ENCODE data around the gene KIAA1958. TPM values are rescaled to one million over a fixed set of nuclear protein-coding genes. Genes with fewer than 3 reads are reported as not detected.

Gene KIAA1958
- total and polyA plus RNA-seq, 2 donors (not counting 1 experiment from before 2014, with no cell fraction given), result 2.4 to 15.3 TPM

GRCh38 chr9:112531666-112532282 lies 45.1 kb downstream of the KIAA1958 start:
- Histone ChIP-seq H3K4me1 (ENCODE audit: control insufficient read depth in 2 of 2, insufficient read depth in 2 of 2, low read length in 2 of 2) (no peaks in the 10 kb centered on the region), H2AFZ (ENCODE audit: insufficient read depth, low read depth, low read length, poor library complexity, severe bottlenecking) (no peak overlapping the region), H3K4me2 (replicated peaks; ENCODE audit: low read depth, low read length, poor library complexity, severe bottlenecking) (no peak overlapping the region), H3K9ac (ENCODE audit: low read length) (no peak overlapping the region), H3K27me3 (replicated peaks in 1 of 4; ENCODE audit: control extremely low read depth in 1 of 4, control insufficient read depth in 3 of 4, insufficient read depth in 4 of 4, low read length in 3 of 4) (no peaks in the 10 kb centered on the region), H3K79me2 (ENCODE audit: control insufficient read depth, insufficient read depth, low read length) (peaks cover 9% of the 10 kb centered on the region), H3K36me3 (replicated peaks in 1 of 2; ENCODE audit: control extremely low read depth in 1 of 2, control insufficient read depth in 1 of 2, extremely low read depth in 1 of 2, insufficient read depth in 2 of 2, low read length in 1 of 2) (no peaks in the 10 kb centered on the region), H4K20me1 (ENCODE audit: control insufficient read depth, insufficient read depth, low read length, poor library complexity, severe bottlenecking) (no peaks in the 10 kb centered on the region), H3K27ac (ENCODE audit: low read length in 2 of 2) (no peak overlapping the region), H3K9me3 (ENCODE audit: control extremely low read depth in 1 of 3, control insufficient read depth in 2 of 3, insufficient read depth in 1 of 3, low read length in 2 of 3) (no peaks in the 10 kb centered on the region), H3K4me3 (ENCODE audit: control extremely low read depth in 1 of 5, extremely low read depth in 1 of 5, insufficient read depth in 1 of 5, low read depth in 2 of 5, low read length in 4 of 5) (no peak overlapping the region)
- H3K9me3 Mint-ChIP-seq (ENCODE audit: insufficient read depth), result no peaks in the 10 kb centered on the region
- TF ChIP-seq CTCF (IDR thresholded peaks at IDR 0.05) (no peak), EZH2 (IDR thresholded peaks at IDR 0.05; ENCODE audit: borderline replicate concordance, insufficient read depth, low read depth, low read length, poor library complexity, severe bottlenecking) (no peak)
- no peak overlapping the region for H3K27ac Mint-ChIP-seq
- H3K4me3 Mint-ChIP-seq, result no peak overlapping the region
- H3K27me3 Mint-ChIP-seq, result no peaks in the 10 kb centered on the region
- ChIA-PET POLR2A (no interaction called here), CTCF (no interaction called here)
- ATAC-seq (ENCODE audit: low read depth), result no peak
- 96% methylated on average over 4 of the region's 6 CpGs for WGBS (ENCODE audit: insufficient coverage)
- intact Hi-C loops (cut with micrococcal nuclease), result no loop called here
- H3K4me1 Mint-ChIP-seq, result peaks cover 2% of the 10 kb centered on the region
- no peak for DNase-seq

- WGBS (ENCODE audit: insufficient coverage), result no CpG with 5 or more reads among the region's 1 CpG
- Mint-ChIP-seq H3K4me1 (peaks cover 2% of the 10 kb centered on the region), H3K4me3 (no peak overlapping the region), H3K27ac (no peak overlapping the region), H3K27me3 (no peaks in the 10 kb centered on the region), H3K9me3 (ENCODE audit: insufficient read depth) (no peaks in the 10 kb centered on the region)
- Histone ChIP-seq H2AFZ (ENCODE audit: insufficient read depth, low read depth, low read length, poor library complexity, severe bottlenecking) (no peak overlapping the region), H3K36me3 (replicated peaks in 1 of 2; ENCODE audit: control extremely low read depth in 1 of 2, control insufficient read depth in 1 of 2, extremely low read depth in 1 of 2, insufficient read depth in 2 of 2, low read length in 1 of 2) (no peaks in the 10 kb centered on the region), H3K4me1 (ENCODE audit: control insufficient read depth in 2 of 2, insufficient read depth in 2 of 2, low read length in 2 of 2) (no peaks in the 10 kb centered on the region), H3K4me2 (replicated peaks; ENCODE audit: low read depth, low read length, poor library complexity, severe bottlenecking) (no peak overlapping the region), H3K9ac (ENCODE audit: low read length) (no peak overlapping the region), H3K4me3 (ENCODE audit: control extremely low read depth in 1 of 5, extremely low read depth in 1 of 5, insufficient read depth in 1 of 5, low read depth in 2 of 5, low read length in 4 of 5) (no peak overlapping the region), H3K9me3 (ENCODE audit: control extremely low read depth in 1 of 3, control insufficient read depth in 2 of 3, insufficient read depth in 1 of 3, low read length in 2 of 3) (no peaks in the 10 kb centered on the region), H3K27me3 (replicated peaks in 1 of 4; ENCODE audit: control extremely low read depth in 1 of 4, control insufficient read depth in 3 of 4, insufficient read depth in 4 of 4, low read length in 3 of 4) (no peaks in the 10 kb centered on the region), H4K20me1 (ENCODE audit: control insufficient read depth, insufficient read depth, low read length, poor library complexity, severe bottlenecking) (no peaks in the 10 kb centered on the region), H3K79me2 (ENCODE audit: control insufficient read depth, insufficient read depth, low read length) (peaks cover 4% of the 10 kb centered on the region), H3K27ac (ENCODE audit: low read length in 2 of 2) (no peak overlapping the region)
- POLR2A ChIA-PET, result no interaction called here
- TF ChIP-seq EZH2 (IDR thresholded peaks at IDR 0.05; ENCODE audit: borderline replicate concordance, insufficient read depth, low read depth, low read length, poor library complexity, severe bottlenecking) (no peak), CTCF (IDR thresholded peaks at IDR 0.05) (no peak)
- intact Hi-C loops (cut with micrococcal nuclease), result no loop called here
- DNase-seq (no peak), ATAC-seq (ENCODE audit: low read depth) (no peak)
- CTCF ChIA-PET, result no interaction called here
Observed at GRCh38 chr9:112532427-112532826, 45.8 kb downstream of the KIAA1958 start.
